CD8-positive, alpha-beta memory T cell (primary cell): ENCODE results near the gene CCPG1. TPM values are rescaled to one million over a fixed set of nuclear protein-coding genes. Genes with fewer than 3 reads are reported as not detected.

Source experiments
- CTCF ChIA-PET: fragments of 350-600 bp; sonication (Branson Sonifier 250); formaldehyde crosslinking; loops from one replicate; lab custom pipeline; 2021; ENCODE audit warnings: antibody characterized with exemption; lab: Charles Lee
- POLR2A ChIA-PET: fragments of 350-600 bp; sonication (Branson Sonifier 250); formaldehyde crosslinking; loops from one replicate; lab custom pipeline; 2021; ENCODE audit warnings: antibody characterized with exemption; lab: Charles Lee
- DNase-seq, 5 donors: peaks; one replicate each; pipeline versions ENCODE4 v3.0.0 to v3.0.0-alpha.2; 2020 to 2022; ENCODE audit warnings: mixed read lengths in 1 of 5
- H3K27ac ChIP-seq: one replicate; pipeline ENCODE4 v1.7.0; 2013; ENCODE audit warnings: low read depth, mild to moderate bottlenecking, low read length, moderate library complexity
- H3K27me3 ChIP-seq: 2 replicates; pipeline ENCODE4 v1.7.0; 2013; ENCODE audit warnings: low read length, mild to moderate bottlenecking; ENCODE audit not compliant: insufficient read depth, poor library complexity, severe bottlenecking
- H3K36me3 ChIP-seq: 2 replicates; pipeline ENCODE4 v1.7.0; 2013; ENCODE audit warnings: mild to moderate bottlenecking, low read length, moderate library complexity; ENCODE audit not compliant: insufficient read depth
- H3K4me1 ChIP-seq: 2 replicates; pipeline ENCODE4 v1.7.0; 2013; ENCODE audit warnings: mild to moderate bottlenecking, low read length, moderate library complexity; ENCODE audit not compliant: insufficient read depth
- H3K4me3 ChIP-seq: 2 replicates; pipeline ENCODE4 v1.7.0; 2013; ENCODE audit warnings: mild to moderate bottlenecking, low read length
- H3K9me3 ChIP-seq: 2 replicates; pipeline ENCODE4 v1.7.0; 2013; ENCODE audit warnings: mild to moderate bottlenecking, low read length
- H3K27ac Mint-ChIP-seq, 8 donors: one replicate each; pipeline ENCODE4 v1.8.0; 2020 to 2021; ENCODE audit warnings: mixed read lengths in 8 of 8, mild to moderate bottlenecking in 6 of 8, inconsistent platforms in 3 of 8, moderate library complexity in 3 of 8
- H3K27me3 Mint-ChIP-seq, 2 donors: one replicate each; pipeline ENCODE4 v1.8.0; 2020 to 2021; ENCODE audit warnings: mixed read lengths in 2 of 2, mild to moderate bottlenecking in 1 of 2, moderate library complexity in 1 of 2
- H3K36me3 Mint-ChIP-seq, 3 donors: one replicate each; pipeline ENCODE4 v1.8.0; 2020 to 2021; ENCODE audit warnings: mixed read lengths in 3 of 3, inconsistent platforms in 1 of 3, mild to moderate bottlenecking in 1 of 3
- H3K4me1 Mint-ChIP-seq, 3 donors: one replicate each; pipeline ENCODE4 v1.8.0; 2020 to 2021; ENCODE audit warnings: mixed read lengths in 3 of 3, inconsistent platforms in 1 of 3, mild to moderate bottlenecking in 1 of 3
- H3K4me3 Mint-ChIP-seq, 7 donors: one replicate each; pipeline ENCODE4 v1.8.0; 2020 to 2021; ENCODE audit warnings: mixed read lengths in 7 of 7, mild to moderate bottlenecking in 6 of 7, moderate library complexity in 4 of 7, inconsistent platforms in 2 of 7
- H3K9me3 Mint-ChIP-seq, 5 donors: one replicate each; pipeline ENCODE4 v1.8.0; 2020 to 2022; ENCODE audit warnings: mixed read lengths in 5 of 5, mild to moderate bottlenecking in 3 of 5, moderate library complexity in 2 of 5, inconsistent platforms in 1 of 5
- polyA plus RNA-seq: library from polyadenylated mRNA; unstranded; fragments of 300-500 nt; fragmentation: Illumina TruSeq; gene quantifications from one replicate; pipeline ENCODE4 v1.2.3, GENCODE V29; 2021
- total RNA-seq, 2 experiments: library from RNA; stranded (reverse); gene quantifications; one replicate each; pipeline ENCODE4 v1.2.3, GENCODE V29; 2021

Gene CCPG1
- total and polyA plus RNA-seq, 3 experiments from 2014 or later = 13.1 to 52.8 (median 14.2) TPM

DNA sequence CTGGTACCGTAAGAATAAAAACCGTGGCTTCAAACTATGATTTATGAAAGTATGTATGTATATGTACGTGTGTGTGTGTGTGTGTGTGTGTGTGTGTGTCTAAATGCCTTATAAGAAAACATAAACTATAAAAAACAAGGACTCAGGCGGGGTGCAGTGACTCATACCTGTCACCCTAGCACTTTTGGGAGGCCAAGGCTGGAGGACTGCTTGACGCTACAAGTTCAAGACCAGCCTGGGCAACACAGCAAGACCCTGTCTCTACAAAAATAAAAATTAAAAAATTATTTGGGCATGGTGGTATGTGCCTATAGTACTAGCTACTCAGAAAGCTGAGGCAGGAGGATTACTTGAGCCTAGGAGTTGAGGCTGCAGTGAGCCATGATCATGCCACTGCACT, 29.1 kb downstream of the CCPG1 start:
- Mint-ChIP-seq H3K36me3 (peaks cover 11 to 73% (median 29%) of the 10 kb centered on the region in 3 donors), H3K9me3 (no peaks in the 10 kb centered on the region), H3K27ac (no peak overlapping the region), H3K4me3 (no peak overlapping the region), H3K27me3 (no peaks in the 10 kb centered on the region), H3K4me1 (peaks cover 0 to 5% (median 3%) of the 10 kb centered on the region in 3 donors)
- peaks cover 11% of the 10 kb centered on the region for H3K36me3 ChIP-seq
- no peak overlapping the region for H3K27ac ChIP-seq
- no peak for DNase-seq
- CTCF ChIA-PET = no interaction called here
- no peaks in the 10 kb centered on the region for H3K27me3 ChIP-seq
- no peak overlapping the region for H3K4me3 ChIP-seq
- POLR2A ChIA-PET = interaction anchor here (0.5 kb wide), 1 partner anchor 518 kb away, joined by 3 read pairs; no protein-coding TSS in a partner anchor
- no peaks in the 10 kb centered on the region for H3K4me1 ChIP-seq
- no peaks in the 10 kb centered on the region for H3K9me3 ChIP-seq

GRCh38 chr15:55372701-55373440, 35.3 kb downstream of the CCPG1 start:
- Histone ChIP-seq H3K27ac (no peak overlapping the region), H3K4me3 (no peak overlapping the region), H3K9me3 (no peaks in the 10 kb centered on the region), H3K27me3 (no peaks in the 10 kb centered on the region), H3K4me1 (no peaks in the 10 kb centered on the region), H3K36me3 (peaks cover 14% of the 10 kb centered on the region)
- H3K4me1 Mint-ChIP-seq = peaks cover 0 to 8% (median 0%) of the 10 kb centered on the region in 3 donors
- no peak overlapping the region for H3K4me3 Mint-ChIP-seq
- DNase-seq = no peak
- no peaks in the 10 kb centered on the region for H3K27me3 Mint-ChIP-seq
- H3K36me3 Mint-ChIP-seq = peaks cover 3 to 82% (median 30%) of the 10 kb centered on the region in 3 donors
- POLR2A ChIA-PET = no interaction called here
- H3K27ac Mint-ChIP-seq = peak overlapping the region in 3 of 8 donors; percentile 33 to 77 (median 69)
- CTCF ChIA-PET = interaction anchor here (1.4 to 1.6 kb wide), 2 partner anchors 12 to 13 kb away, joined by 3 read pairs; no protein-coding TSS in a partner anchor
- no peaks in the 10 kb centered on the region for H3K9me3 Mint-ChIP-seq

GRCh38 chr15:55366981-55367380, 41.2 kb downstream of the CCPG1 start:
- H3K27ac Mint-ChIP-seq = no peak overlapping the region
- no peak overlapping the region for H3K4me3 ChIP-seq
- no peaks in the 10 kb centered on the region for H3K27me3 ChIP-seq
- H3K4me1 Mint-ChIP-seq = peaks cover 0 to 3% (median 0%) of the 10 kb centered on the region in 3 donors
- no peak overlapping the region for H3K4me3 Mint-ChIP-seq
- no peaks in the 10 kb centered on the region for H3K27me3 Mint-ChIP-seq
- H3K9me3 Mint-ChIP-seq = no peaks in the 10 kb centered on the region
- DNase-seq = no peak
- peaks cover 7% of the 10 kb centered on the region for H3K36me3 ChIP-seq
- CTCF ChIA-PET = no interaction called here
- no peak overlapping the region for H3K27ac ChIP-seq
- H3K36me3 Mint-ChIP-seq = peaks cover 3 to 62% (median 25%) of the 10 kb centered on the region in 3 donors
- POLR2A ChIA-PET = no interaction called here
- no peaks in the 10 kb centered on the region for H3K9me3 ChIP-seq
- no peaks in the 10 kb centered on the region for H3K4me1 ChIP-seq

- Histone ChIP-seq H3K27ac (no peak overlapping the region), H3K9me3 (no peaks in the 10 kb centered on the region), H3K27me3 (no peaks in the 10 kb centered on the region), H3K36me3 (peaks cover 6% of the 10 kb centered on the region), H3K4me3 (no peak overlapping the region), H3K4me1 (no peaks in the 10 kb centered on the region)
- POLR2A ChIA-PET = no interaction called here
- Mint-ChIP-seq H3K4me3 (no peak overlapping the region), H3K4me1 (peaks cover 0 to 1% (median 0%) of the 10 kb centered on the region in 3 donors), H3K27ac (peak overlapping the region in 4 of 8 donors; percentile 7 to 35 (median 33)), H3K9me3 (no peaks in the 10 kb centered on the region), H3K36me3 (peaks cover 0 to 54% (median 23%) of the 10 kb centered on the region in 3 donors), H3K27me3 (no peaks in the 10 kb centered on the region)
- DNase-seq = no peak
- CTCF ChIA-PET = no interaction called here
These were observed 45.5 kb downstream of the CCPG1 start for GRCh38 chr15:55362641-55363040.

- Mint-ChIP-seq H3K27ac (no peak overlapping the region), H3K27me3 (no peaks in the 10 kb centered on the region), H3K4me3 (no peak overlapping the region), H3K9me3 (no peaks in the 10 kb centered on the region), H3K4me1 (no peaks in the 10 kb centered on the region), H3K36me3 (peaks cover 0 to 60% (median 31%) of the 10 kb centered on the region in 3 donors)
- Histone ChIP-seq H3K36me3 (peaks cover 7% of the 10 kb centered on the region), H3K4me1 (no peaks in the 10 kb centered on the region), H3K4me3 (no peak overlapping the region), H3K27me3 (no peaks in the 10 kb centered on the region), H3K27ac (no peak overlapping the region), H3K9me3 (no peaks in the 10 kb centered on the region)
- ChIA-PET CTCF (interaction anchor here (0.9 kb wide), 1 partner anchor 12 kb away, joined by 3 read pairs; no protein-coding TSS in a partner anchor), POLR2A (no interaction called here)
- no peak for DNase-seq
These were observed 47.1 kb downstream of the CCPG1 start for GRCh38 chr15:55361048-55361447.

- Mint-ChIP-seq H3K27ac (peak overlapping the region in 4 of 8 donors; percentile 11 to 58 (median 33)), H3K27me3 (no peaks in the 10 kb centered on the region)
These were observed 47.9 kb downstream of the CCPG1 start for GRCh38 chr15:55360256-55360655.

DNA sequence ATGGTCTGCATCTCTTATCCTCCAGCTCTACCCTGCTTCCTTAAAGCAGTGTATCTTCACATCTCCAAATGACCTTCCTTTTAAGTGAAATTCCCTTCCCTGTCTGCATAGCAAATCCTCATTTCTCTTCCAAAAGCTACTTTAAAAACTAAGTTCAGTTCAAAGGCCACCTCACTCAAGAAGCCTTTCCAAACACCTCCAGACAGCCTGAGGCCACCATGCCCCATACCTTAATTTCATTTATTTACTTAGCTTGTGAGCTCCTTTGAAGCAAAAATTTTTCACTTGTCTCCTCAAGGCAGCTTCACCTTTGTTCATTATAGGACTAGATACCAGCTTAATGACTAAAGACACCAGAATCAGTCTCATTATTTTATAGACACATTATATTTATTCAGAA, 49.7 kb downstream of the CCPG1 start:
- H3K27ac ChIP-seq = no peak overlapping the region
- no peak overlapping the region for H3K4me3 ChIP-seq
- no peaks in the 10 kb centered on the region for H3K4me1 Mint-ChIP-seq
- H3K9me3 Mint-ChIP-seq = no peaks in the 10 kb centered on the region
- ChIA-PET CTCF (no interaction called here), POLR2A (no interaction called here)
- peak overlapping the region in 5 of 8 donors; percentile 0 to 75 (median 11) for H3K27ac Mint-ChIP-seq
- H3K36me3 ChIP-seq = peaks cover 11% of the 10 kb centered on the region
- no peaks in the 10 kb centered on the region for H3K9me3 ChIP-seq
- peaks cover 0 to 65% (median 29%) of the 10 kb centered on the region in 3 donors for H3K36me3 Mint-ChIP-seq
- H3K27me3 Mint-ChIP-seq = no peaks in the 10 kb centered on the region
- no peaks in the 10 kb centered on the region for H3K27me3 ChIP-seq
- no peaks in the 10 kb centered on the region for H3K4me1 ChIP-seq
- DNase-seq = no peak
- H3K4me3 Mint-ChIP-seq = no peak overlapping the region

More at GRCh38 chr15:55360256-55360655, 47.9 kb downstream of the CCPG1 start:
- H3K4me1 ChIP-seq = no peaks in the 10 kb centered on the region
- H3K27ac ChIP-seq = no peak overlapping the region
- H3K4me3 Mint-ChIP-seq = no peak overlapping the region
- H3K36me3 Mint-ChIP-seq = peaks cover 0 to 65% (median 35%) of the 10 kb centered on the region in 3 donors
- no peaks in the 10 kb centered on the region for H3K27me3 ChIP-seq
- no peak for DNase-seq
- H3K9me3 Mint-ChIP-seq = no peaks in the 10 kb centered on the region
- ChIA-PET CTCF (interaction anchor here (0.9 kb wide), 2 partner anchors 13 to 48 kb away, joined by 3 to 4 read pairs; partner anchors contain the start of gene PIERCE2), POLR2A (no interaction called here)
- no peaks in the 10 kb centered on the region for H3K4me1 Mint-ChIP-seq
- H3K4me3 ChIP-seq = no peak overlapping the region
- no peaks in the 10 kb centered on the region for H3K9me3 ChIP-seq
- peaks cover 11% of the 10 kb centered on the region for H3K36me3 ChIP-seq

- Mint-ChIP-seq H3K4me3 (no peak overlapping the region), H3K27ac (no peak overlapping the region), H3K27me3 (no peaks in the 10 kb centered on the region), H3K9me3 (no peaks in the 10 kb centered on the region), H3K36me3 (peaks cover 0 to 63% (median 29%) of the 10 kb centered on the region in 3 donors), H3K4me1 (no peaks in the 10 kb centered on the region)
- Histone ChIP-seq H3K4me3 (no peak overlapping the region), H3K4me1 (no peaks in the 10 kb centered on the region), H3K27ac (no peak overlapping the region), H3K9me3 (no peaks in the 10 kb centered on the region), H3K27me3 (no peaks in the 10 kb centered on the region), H3K36me3 (peaks cover 11% of the 10 kb centered on the region)
- DNase-seq = no peak
- ChIA-PET POLR2A (no interaction called here), CTCF (no interaction called here)
These were observed 50.4 kb downstream of the CCPG1 start for GRCh38 chr15:55357774-55358173.
